Stimulated activated CD8-positive, alpha-beta memory T cell treated with anti-CD3 and anti-CD28 coated beads, Interleukin-7, amount 100 ng/mL, for 48 hours (primary cell): ENCODE results near the gene NHSL2.
"Not testable (repeated sequence)": the region's sequence is repeated elsewhere in the genome, so short reads cannot be mapped to it uniquely, and the experiment has no call there.

Experiments
- DNase-seq, 2 donors: peaks; one replicate each; pipeline ENCODE4 v3.0.0-alpha.2; 2020; ENCODE audit warnings: low read depth in 1 of 2; ENCODE audit errors: extremely low read depth in 1 of 2

Gene NHSL2

GRCh38 chrX:72145181-72145580 is 234.5 kb downstream of the NHSL2 start:
- no peak for DNase-seq

GRCh38 chrX:72146527-72146926 is 235.9 kb downstream of the NHSL2 start:
- no peak for DNase-seq

- no peak for DNase-seq
Observed at GRCh38 chrX:72158773-72159172, 248.1 kb downstream of the NHSL2 start.

DNA sequence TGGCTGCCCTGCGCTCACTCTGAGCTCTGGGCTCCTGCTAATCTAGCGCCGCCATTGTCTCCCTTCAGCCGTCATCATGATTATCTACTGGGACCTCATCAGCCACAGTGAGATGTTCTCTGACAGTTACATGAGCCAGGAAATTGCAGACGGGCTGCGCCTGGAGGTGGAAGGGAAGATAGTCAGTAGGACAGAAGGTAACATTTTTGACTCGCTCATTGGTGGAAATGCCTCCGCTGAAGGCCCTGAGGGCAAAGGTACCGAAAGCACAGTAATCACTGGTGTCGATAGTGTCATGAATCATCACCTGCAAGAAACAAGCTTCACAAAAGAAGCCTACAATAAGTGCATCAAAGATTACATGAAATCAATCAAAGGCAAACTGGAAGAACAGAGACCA is 249.1 kb downstream of the NHSL2 start:
- no peak for DNase-seq

- no peak for DNase-seq
Observed at GRCh38 chrX:72165551-72165950, 254.9 kb downstream of the NHSL2 start.

GRCh38 chrX:72169008-72169728 is 258.5 kb downstream of the NHSL2 start:
- no peak for DNase-seq

- not testable (repeated sequence) for DNase-seq
Observed at GRCh38 chrX:72176289-72176688, 265.6 kb downstream of the NHSL2 start.

- DNase-seq: no peak
Observed at GRCh38 chrX:72176981-72177380, 266.3 kb downstream of the NHSL2 start.

DNA sequence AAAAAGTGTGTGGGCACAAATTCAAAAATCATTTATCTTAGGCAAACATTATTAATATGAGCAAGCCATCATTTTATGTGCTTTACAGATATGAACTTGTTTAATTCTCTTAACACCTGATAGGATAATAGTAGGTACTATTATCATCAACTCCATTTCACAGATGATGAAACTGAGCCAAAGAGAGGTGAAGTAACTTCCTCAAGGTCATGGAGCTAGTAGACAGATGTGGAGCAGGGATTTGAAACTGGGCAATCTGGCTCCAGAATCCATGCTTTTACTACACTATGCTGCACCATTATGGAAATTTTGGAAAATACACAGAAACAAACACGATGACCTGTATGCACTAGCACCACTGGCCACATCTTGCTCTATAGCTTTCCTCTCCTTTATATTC is 269.9 kb downstream of the NHSL2 start:
- DNase-seq: no peak

GRCh38 chrX:72181178-72182125 is 270.8 kb downstream of the NHSL2 start, which contains the start of gene PIN4:
PIN4 (plus strand) TSS chrX:72181757; CDS start chrX:72181786, 29 bp downstream.
- peak; percentile 47 to 77 for DNase-seq

- DNase-seq: no peak
Observed at GRCh38 chrX:72182924-72183323, 272.3 kb downstream of the NHSL2 start.

DNA sequence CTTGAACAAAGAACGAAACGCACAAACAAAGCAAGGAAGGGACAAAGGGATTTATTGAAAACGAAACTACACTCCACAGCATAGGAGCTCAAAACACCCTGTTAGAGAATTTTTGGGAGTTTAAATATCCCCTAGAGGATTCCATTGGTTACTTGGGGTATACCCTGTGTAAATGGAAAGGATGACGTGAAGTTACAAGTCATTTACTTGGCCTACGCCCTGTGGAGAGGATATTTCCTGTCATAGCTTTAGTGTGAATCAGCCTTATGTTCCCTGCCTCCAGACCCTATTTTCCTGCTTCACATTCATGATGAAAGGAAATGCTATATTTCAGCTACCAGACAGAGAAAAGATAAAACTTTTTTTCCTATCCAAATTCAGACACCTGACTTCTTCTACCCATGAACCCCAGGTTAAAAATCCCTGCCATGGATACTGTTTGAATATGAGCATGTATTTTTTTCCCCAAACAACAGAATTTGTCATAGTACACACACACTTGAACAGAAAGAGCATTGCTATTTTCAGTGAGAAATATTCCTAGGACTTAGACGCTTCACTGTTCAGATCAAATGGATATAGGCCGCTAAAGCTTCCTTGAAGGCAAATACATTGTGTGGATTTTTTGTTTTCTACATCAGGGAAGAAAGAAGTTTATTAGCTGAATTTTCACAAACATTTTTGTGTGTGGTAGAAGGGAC is 291.3 kb downstream of the NHSL2 start:
- DNase-seq: no peak
